GM18511 (cell line): ENCODE data around the gene FOXK1.

ENCODE experiments used
- ATAC-seq: cut with Tn5 transposase; IDR thresholded peaks from one replicate; pipeline ENCODE4 v1.9.1; 2021; ENCODE audit warnings: mild to moderate bottlenecking, moderate library complexity; ENCODE audit not compliant: unreplicated experiment

FOXK1 gene

GRCh38 chr7:4815121-4815520 lies 133.0 kb downstream of the FOXK1 start:
- no peak for ATAC-seq

DNA sequence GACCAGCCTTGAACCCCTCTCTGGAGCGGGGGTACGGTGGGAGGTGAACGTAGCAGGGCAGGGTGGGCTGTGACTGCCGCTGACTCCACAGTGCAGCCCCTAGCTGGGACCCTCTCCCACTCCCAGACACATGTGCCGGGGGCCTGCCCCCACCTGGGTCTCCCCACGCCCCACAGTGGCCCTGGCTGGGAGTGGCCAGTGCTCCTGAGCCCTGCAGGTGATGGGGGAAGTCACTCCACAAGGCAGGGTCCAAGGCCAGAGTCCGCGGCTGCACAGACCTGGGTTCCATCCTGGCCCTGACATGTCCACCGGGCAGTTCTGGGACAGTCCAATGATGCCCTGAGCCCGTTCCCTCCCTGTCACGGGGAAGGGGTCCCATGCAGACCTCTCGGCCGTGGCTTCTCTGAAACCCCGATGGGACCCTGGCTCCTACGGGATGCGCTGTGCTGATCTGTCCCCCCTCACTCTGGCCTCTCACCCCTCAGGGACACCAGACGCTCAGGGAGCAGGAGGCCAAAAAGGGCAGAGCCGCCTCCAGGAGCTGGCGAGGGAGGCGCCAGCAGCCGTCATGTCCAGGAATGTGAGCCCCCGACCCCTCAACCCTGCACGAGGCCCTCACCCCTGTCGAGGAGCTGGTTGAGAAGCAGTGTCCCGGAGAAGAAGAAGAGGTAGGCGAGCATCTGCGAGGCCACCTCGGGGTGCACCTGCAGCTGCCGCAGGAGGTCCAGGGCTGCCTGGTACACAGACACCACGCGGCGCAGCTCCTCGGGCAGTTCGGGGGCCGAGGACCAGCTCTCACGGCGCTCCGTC lies 133.7 kb downstream of the FOXK1 start:
- ATAC-seq, result no peak

DNA sequence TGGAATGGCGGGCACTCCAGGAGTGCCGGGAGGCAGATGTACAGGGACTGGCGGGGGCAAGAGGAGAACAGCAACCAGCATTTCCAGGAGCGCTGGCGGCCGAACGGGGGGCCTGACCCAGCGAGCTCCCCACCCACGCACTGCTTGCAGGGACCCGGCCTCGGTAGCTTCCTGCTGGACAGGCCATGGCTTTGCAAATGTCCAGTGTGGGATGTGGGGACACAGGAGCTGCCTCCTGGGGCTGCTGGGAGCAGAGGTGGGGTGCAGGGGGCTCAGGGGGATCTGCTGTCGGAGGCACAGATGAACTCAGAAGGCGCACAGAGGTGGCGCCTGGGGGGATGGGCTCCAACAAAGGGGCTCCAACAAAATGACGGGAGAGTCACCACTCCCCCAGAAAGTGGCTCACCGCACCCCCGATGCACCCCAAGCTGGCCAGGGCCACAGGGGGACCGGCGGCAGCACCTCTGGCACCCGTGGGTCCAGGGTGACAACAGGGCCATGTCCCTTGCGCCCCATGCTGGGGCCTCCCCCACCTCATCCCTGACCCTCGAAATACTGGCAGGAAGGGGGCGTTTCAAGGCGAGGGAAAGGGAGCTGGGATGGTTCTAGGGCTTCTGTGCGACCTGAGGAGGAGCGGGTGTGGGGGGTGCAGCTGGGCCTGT lies 134.5 kb downstream of the FOXK1 start:
- no peak for ATAC-seq

- ATAC-seq, result no peak
Measured at GRCh38 chr7:4817178-4817901, 135.2 kb downstream of the FOXK1 start.

DNA sequence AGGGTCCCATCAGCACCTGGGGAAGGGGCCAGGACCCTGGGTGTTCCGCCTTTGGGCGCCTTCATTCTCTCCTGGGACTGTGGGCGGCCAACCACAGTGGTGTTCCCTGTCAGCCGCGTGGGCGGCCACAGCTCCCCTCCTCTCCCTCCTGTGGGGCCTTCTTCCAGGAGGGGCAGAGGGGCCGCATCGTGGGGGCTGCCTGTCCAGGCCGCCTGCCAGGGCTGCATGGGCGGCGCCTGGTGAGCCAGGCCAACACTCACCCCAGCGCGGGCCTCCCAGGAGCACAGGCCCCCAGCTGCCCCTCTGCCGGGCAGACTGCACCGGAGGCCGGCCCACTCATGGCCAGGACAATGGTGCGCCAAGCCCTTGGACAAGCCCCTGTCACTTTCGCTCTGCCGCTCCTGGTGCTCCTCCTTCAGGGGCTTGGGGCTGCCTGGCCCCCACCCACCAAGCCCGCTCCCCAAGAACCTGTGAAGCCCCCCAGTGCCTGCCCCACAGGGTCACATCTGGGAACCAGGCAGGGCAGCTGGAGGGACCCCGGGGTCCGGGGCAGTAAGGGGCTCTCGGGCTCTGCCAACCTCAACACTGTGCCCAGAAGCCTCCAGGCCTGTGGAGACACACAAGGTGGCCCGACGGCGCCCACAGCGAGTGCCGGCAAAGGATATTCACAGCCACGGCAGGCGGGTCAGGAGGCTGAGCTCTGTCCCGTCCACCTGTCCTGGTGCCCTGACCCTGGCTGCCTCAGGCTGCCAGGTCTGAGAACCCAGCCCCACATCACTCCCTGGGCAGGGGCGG lies 136.1 kb downstream of the FOXK1 start:
- ATAC-seq, result no peak

DNA sequence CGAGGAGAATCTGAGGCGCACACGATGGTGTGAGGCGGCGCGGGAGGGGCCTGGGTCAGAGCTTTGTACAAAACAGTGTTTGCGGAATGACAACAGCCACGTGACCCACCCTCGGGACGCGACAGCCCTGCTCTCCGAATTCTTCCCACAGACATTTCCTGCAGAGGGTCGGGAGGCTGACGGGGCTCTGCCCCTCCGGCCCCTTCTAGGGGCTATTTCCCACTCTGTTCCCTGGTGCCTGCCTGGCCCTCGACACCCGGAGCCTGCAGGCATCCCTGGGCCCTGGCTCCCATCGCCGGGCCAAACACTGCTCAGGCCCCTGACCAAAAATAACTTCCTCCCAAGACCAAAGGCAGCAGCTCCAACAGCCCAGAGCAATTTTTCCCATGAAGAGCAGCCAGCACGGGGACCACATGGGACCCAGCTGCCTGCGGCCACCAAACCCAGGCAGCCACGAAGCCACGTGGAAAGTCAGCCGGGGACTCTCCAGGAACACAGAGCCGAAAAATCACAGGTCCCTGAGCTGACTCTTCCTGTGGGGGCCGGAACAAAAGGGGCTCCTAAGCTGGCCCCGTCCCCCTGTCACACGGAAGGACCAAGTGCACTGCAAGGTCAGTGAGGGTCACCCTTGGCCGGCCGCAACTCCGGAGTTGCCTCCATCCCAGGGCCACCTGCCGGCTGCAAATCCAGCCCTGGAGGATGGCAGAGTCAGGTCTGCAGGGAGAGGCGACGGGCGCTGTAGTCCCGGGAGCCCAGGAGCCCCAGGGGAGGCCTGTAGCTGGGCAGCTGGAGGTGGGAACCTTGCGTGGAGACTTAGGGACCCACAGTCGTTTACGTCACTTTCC lies 137.7 kb downstream of the FOXK1 start:
- no peak for ATAC-seq

GRCh38 chr7:4820405-4820966 lies 138.4 kb downstream of the FOXK1 start:
- no peak for ATAC-seq
